ENCODE results near the gene LHX3. TPM values are rescaled to one million over a fixed set of nuclear protein-coding genes. Genes with fewer than 3 reads are reported as not detected.

The LHX3 gene
- total RNA-seq, 6 experiments from 2014 or later, result not detected

DNA sequence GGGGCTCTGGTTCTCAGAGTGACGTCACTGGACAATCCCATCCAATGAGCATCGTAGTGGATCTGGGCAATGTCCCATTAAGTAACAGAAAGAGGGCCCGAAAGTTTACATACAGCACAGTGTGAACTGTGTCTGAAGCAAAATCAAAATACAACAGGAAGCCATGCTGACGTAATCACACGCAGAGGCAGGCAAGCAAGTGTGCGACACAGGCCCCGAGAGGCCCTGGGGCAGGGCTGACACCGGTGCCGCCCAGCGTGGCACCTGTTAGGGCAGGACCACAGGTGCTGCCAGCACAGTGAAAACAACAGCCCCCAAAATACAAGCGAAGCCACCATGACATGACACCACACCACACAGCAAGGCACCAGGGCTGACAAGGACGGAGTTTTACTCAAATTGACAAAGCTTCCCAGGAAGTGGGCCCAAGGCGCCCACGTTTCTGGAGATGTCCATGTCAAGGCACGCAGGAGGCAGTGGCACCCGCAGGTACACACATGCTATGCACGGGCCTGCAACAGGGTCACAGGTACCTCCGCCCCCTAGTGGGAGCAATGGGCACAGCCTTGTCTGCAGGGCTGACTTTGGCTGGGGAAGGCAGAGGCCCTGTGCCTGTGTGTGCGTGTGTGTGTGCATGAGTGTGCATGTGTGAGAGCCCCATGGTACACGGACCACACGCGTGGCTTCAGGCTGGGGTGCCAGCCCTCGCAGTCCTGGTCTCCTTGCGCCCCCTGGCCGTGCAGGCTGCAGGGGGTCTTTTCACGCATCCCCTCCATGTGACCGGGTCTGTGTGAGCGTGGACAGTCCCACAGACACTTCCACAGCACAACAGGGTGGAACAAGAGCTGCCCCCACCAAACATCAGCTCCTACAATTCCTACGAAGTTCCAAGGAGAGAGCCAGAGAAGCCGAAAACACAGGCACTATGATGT, 21.1 kb upstream of the LHX3 start:
- Histone ChIP-seq H3K36me3 (peaks cover 0 to 7% (median 0%) of the 10 kb centered on the region in 4 donors), H3K4me1 (peaks cover 0 to 12% (median 4%) of the 10 kb centered on the region in 4 donors), H3K27ac (no peak overlapping the region), H3K4me3 (no peak overlapping the region), H3K9me3 (no peaks in the 10 kb centered on the region), H3K27me3 (no peaks in the 10 kb centered on the region)
- peak; percentile 65 to 78 (median 71) for ATAC-seq
- 53% methylated on average over 9 of the region's 30 CpGs for WGBS (ENCODE audit: insufficient coverage, low coverage, low lambda C conversion rate, missing lambda C conversion rate)
- TF ChIP-seq POLR2A (IDR thresholded peaks at IDR 0.05), result no peak
- TF ChIP-seq, protein P1, sequence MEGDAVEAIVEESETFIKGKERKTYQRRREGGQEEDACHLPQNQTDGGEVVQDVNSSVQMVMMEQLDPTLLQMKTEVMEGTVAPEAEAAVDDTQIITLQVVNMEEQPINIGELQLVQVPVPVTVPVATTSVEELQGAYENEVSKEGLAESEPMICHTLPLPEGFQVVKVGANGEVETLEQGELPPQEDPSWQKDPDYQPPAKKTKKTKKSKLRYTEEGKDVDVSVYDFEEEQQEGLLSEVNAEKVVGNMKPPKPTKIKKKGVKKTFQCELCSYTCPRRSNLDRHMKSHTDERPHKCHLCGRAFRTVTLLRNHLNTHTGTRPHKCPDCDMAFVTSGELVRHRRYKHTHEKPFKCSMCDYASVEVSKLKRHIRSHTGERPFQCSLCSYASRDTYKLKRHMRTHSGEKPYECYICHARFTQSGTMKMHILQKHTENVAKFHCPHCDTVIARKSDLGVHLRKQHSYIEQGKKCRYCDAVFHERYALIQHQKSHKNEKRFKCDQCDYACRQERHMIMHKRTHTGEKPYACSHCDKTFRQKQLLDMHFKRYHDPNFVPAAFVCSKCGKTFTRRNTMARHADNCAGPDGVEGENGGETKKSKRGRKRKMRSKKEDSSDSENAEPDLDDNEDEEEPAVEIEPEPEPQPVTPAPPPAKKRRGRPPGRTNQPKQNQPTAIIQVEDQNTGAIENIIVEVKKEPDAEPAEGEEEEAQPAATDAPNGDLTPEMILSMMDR (IDR thresholded peaks at IDR 0.05), result peak; percentile 69 to 86 (median 77)
- intact Hi-C loops (cut with DNase I), result no loop called here
- DNase-seq, result peak; percentile 71 to 72 (median 71)

DNA sequence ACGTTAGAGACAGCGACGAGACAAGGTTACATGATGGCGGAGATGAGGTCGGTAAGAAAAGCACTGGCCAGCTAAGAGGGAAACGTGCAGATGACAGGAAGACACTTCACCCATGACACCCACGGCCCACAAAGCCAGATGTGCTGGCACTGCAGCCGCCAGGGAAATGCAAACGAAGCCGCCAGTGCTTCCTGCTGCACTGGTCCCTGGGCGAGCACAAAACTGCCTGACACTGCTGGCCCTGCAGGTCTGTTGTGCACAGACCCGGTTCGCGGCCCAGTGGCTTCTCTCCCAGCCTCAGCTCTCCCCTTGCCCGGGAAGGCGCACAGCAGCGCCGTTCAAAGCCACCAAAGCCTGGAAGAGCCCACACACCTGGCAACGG, 20.4 kb upstream of the LHX3 start:
- TF ChIP-seq POLR2A (IDR thresholded peaks at IDR 0.05), result no peak
- TF ChIP-seq, protein P1 (IDR thresholded peaks at IDR 0.05), result no peak
- Histone ChIP-seq H3K27ac (no peak overlapping the region), H3K9me3 (no peaks in the 10 kb centered on the region), H3K4me1 (peaks cover 0 to 6% (median 2%) of the 10 kb centered on the region in 4 donors), H3K4me3 (no peak overlapping the region), H3K36me3 (peaks cover 0 to 7% (median 0%) of the 10 kb centered on the region in 4 donors), H3K27me3 (no peaks in the 10 kb centered on the region)
- WGBS (ENCODE audit: insufficient coverage, low coverage, low lambda C conversion rate, missing lambda C conversion rate), result 83% methylated on average over 7 of the region's 19 CpGs
- ATAC-seq (no peak), DNase-seq (no peak)
- intact Hi-C loops (cut with DNase I), result no loop called here

DNA sequence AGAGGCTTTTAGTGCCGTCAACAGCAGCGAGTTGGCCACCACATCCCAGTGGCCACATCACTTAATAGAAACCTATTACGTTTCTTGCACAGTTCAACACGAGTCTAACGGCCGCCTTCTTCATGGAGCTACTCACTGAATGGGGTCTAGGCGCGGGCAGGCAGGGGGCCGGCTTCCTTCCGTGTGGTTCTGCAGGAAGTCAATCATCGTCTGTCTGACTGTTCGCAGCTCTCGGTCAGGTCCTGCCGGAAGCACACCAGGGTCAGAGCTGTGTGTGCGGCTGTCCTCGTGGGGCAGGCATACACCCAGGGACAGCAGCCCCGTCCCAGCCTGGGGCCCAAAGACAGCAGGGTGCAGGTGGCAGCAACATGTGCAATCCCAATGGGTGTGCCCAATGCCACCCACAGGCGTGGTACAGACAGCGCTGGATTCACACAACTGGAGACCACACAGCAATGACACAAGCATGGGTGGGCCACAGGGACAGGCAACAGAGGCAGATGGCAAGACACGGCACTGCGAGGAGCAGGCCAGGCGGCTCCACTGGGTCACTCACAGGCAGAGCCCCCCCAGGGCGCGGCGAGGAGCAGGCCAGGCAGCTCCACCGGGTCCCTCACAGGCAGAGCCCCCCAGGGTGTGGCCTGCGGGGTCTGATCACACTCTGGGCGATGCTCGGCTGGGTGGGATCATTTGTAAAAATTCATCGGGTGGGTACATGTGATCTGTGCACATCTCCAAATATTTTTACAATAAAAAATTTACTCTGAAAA, 19.1 kb upstream of the LHX3 start:
- H3K27ac ChIP-seq, result no peak overlapping the region
- intact Hi-C loops (cut with DNase I), result no loop called here
- no peaks in the 10 kb centered on the region for H3K9me3 ChIP-seq
- H3K4me3 ChIP-seq, result no peak overlapping the region
- peaks cover 0 to 7% (median under 1%) of the 10 kb centered on the region in 4 donors for H3K36me3 ChIP-seq
- WGBS (ENCODE audit: insufficient coverage, low coverage, low lambda C conversion rate, missing lambda C conversion rate), result 88% methylated on average over 12 of the region's 30 CpGs
- H3K4me1 ChIP-seq, result no peaks in the 10 kb centered on the region
- ATAC-seq (no peak), DNase-seq (no peak)
- H3K27me3 ChIP-seq, result no peaks in the 10 kb centered on the region
- TF ChIP-seq, protein P1 (IDR thresholded peaks at IDR 0.05), result no peak
- TF ChIP-seq POLR2A (IDR thresholded peaks at IDR 0.05), result no peak

DNA sequence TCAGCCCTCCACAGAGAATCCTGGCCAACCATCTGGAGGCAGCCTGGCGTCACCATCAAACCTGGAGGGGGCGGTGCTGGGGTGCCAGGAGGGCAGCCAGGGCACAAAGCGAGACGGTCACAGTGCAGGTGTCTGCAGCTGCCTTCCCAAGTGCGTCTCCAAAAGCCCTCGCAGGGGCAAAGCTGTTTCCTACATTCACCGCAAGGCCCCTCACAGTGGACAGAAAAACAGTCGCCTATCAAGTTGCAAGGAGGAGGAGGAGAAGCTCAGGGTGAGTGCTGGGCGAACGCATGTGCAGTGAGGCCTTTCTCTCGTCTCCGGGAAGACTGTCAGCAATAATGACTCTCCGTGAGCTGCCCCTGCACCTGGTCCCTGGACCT, 18.0 kb upstream of the LHX3 start:
- Histone ChIP-seq H3K27me3 (no peaks in the 10 kb centered on the region), H3K4me3 (no peak overlapping the region), H3K36me3 (peaks cover 0 to 10% (median 4%) of the 10 kb centered on the region in 4 donors), H3K4me1 (no peaks in the 10 kb centered on the region), H3K9me3 (no peaks in the 10 kb centered on the region), H3K27ac (no peak overlapping the region)
- no peak for TF ChIP-seq POLR2A (IDR thresholded peaks at IDR 0.05)
- TF ChIP-seq, protein P1 (IDR thresholded peaks at IDR 0.05), result no peak
- 86% methylated on average over 7 of the region's 13 CpGs for WGBS (ENCODE audit: insufficient coverage, low coverage, low lambda C conversion rate, missing lambda C conversion rate)
- intact Hi-C loops (cut with DNase I), result no loop called here
- DNase-seq, result no peak
- ATAC-seq, result no peak
